Mesenchymal stem cell (in vitro differentiated cells and primary cell): ENCODE measurements around the gene ACSF3.

Experiments
- DNase-seq: peaks from one replicate; pipeline ENCODE4 v3.0.0-alpha.2; 2013
- H2AFZ ChIP-seq: one replicate; pipeline ENCODE4 v1.6.1; 2013; ENCODE audit warnings: low read depth, mild to moderate bottlenecking, control low read depth, inconsistent platforms, low read length, moderate library complexity
- H2AK5ac ChIP-seq: 2 replicates; pipeline ENCODE4 v1.6.1; 2013; ENCODE audit warnings: low read length, moderate library complexity, mild to moderate bottlenecking, inconsistent platforms; ENCODE audit not compliant: severe bottlenecking
- H2BK120ac ChIP-seq: one replicate; pipeline ENCODE4 v1.6.1; 2013; ENCODE audit warnings: low read depth, mild to moderate bottlenecking, inconsistent platforms, low read length, moderate library complexity
- H2BK12ac ChIP-seq, 2 experiments: one replicate each; pipeline ENCODE4 v1.6.1; 2013; ENCODE audit warnings: inconsistent platforms in 2 of 2, low read length in 2 of 2, mild to moderate bottlenecking in 2 of 2, moderate library complexity in 2 of 2, control low read depth in 1 of 2
- H2BK15ac ChIP-seq: one replicate; pipeline ENCODE4 v1.6.1; 2013; ENCODE audit warnings: mild to moderate bottlenecking, low read depth, inconsistent platforms; ENCODE audit not compliant: poor library complexity, severe bottlenecking
- H2BK5ac ChIP-seq: 2 replicates; pipeline ENCODE4 v1.6.1; 2013; ENCODE audit warnings: low read depth, mild to moderate bottlenecking, low read length, control low read depth, inconsistent platforms; ENCODE audit not compliant: poor library complexity, severe bottlenecking
- H3K14ac ChIP-seq, 2 experiments: one replicate each; pipeline ENCODE4 v1.6.1; 2013; ENCODE audit warnings: inconsistent platforms in 2 of 2, low read length in 2 of 2, control low read depth in 1 of 2, mild to moderate bottlenecking in 1 of 2, moderate library complexity in 1 of 2
- H3K18ac ChIP-seq, 2 experiments: one replicate each; pipeline ENCODE4 v1.6.1; 2013; ENCODE audit warnings: inconsistent platforms in 2 of 2, low read length in 2 of 2, control low read depth in 1 of 2, low read depth in 1 of 2, mild to moderate bottlenecking in 1 of 2
- H3K23ac ChIP-seq, 2 experiments: one replicate each; pipeline ENCODE4 v1.6.1; 2013; ENCODE audit warnings: inconsistent platforms in 2 of 2, low read length in 2 of 2, mild to moderate bottlenecking in 2 of 2, moderate library complexity in 2 of 2, control low read depth in 1 of 2
- H3K27ac ChIP-seq: 2 replicates; pipeline ENCODE4 v1.5.1; 2013; ENCODE audit warnings: mild to moderate bottlenecking, moderate library complexity, low read length, control low read depth, inconsistent platforms; ENCODE audit not compliant: poor library complexity, severe bottlenecking
- H3K27me3 ChIP-seq, 2 experiments: 2 replicates each; pipeline versions ENCODE4 v1.6.1 to v1.7.0; 2013; ENCODE audit warnings: low read length in 2 of 2, mild to moderate bottlenecking in 2 of 2, moderate library complexity in 2 of 2, control low read depth in 1 of 2, inconsistent platforms in 1 of 2; ENCODE audit not compliant: control insufficient read depth in 1 of 2, insufficient read depth in 1 of 2
- H3K36me3 ChIP-seq, 2 experiments: 2 replicates each; pipeline versions ENCODE4 v1.6.1 to v1.7.0; 2013; ENCODE audit warnings: low read length in 2 of 2, control low read depth in 1 of 2, inconsistent platforms in 1 of 2, low read depth in 1 of 2, mild to moderate bottlenecking in 1 of 2; ENCODE audit not compliant: insufficient read depth in 2 of 2, control insufficient read depth in 1 of 2
- H3K4ac ChIP-seq, 2 experiments: one replicate each; pipeline ENCODE4 v1.6.1; 2013; ENCODE audit warnings: inconsistent platforms in 2 of 2, low read length in 2 of 2, mild to moderate bottlenecking in 2 of 2, moderate library complexity in 2 of 2, control low read depth in 1 of 2, low read depth in 1 of 2
- H3K4me1 ChIP-seq: 2 replicates; pipeline ENCODE4 v1.6.1; 2013; ENCODE audit warnings: low read depth, low read length, control low read depth; ENCODE audit not compliant: control insufficient read depth, insufficient read depth
- H3K4me2 ChIP-seq: 2 replicates; pipeline ENCODE4 v1.6.1; 2013; ENCODE audit warnings: low read length, mild to moderate bottlenecking, inconsistent platforms; ENCODE audit not compliant: poor library complexity, severe bottlenecking
- H3K4me3 ChIP-seq, 2 experiments: 2 replicates each; pipeline versions ENCODE4 v1.5.1 to v1.7.0; 2013; ENCODE audit warnings: low read length in 2 of 2, mild to moderate bottlenecking in 2 of 2, control low read depth in 1 of 2, low read depth in 1 of 2; ENCODE audit not compliant: insufficient read depth in 1 of 2
- H3K79me1 ChIP-seq: replicated peaks from 2 replicates; pipeline ENCODE4 v1.6.1; 2013; ENCODE audit warnings: mild to moderate bottlenecking, control low read depth, low read length, inconsistent platforms; ENCODE audit not compliant: poor library complexity, severe bottlenecking
- H3K9ac ChIP-seq: 2 replicates; pipeline ENCODE4 v1.7.0; 2013; ENCODE audit warnings: mild to moderate bottlenecking, low read length, moderate library complexity
- H3K9me3 ChIP-seq: 2 replicates; pipeline ENCODE4 v1.7.0; 2013; ENCODE audit warnings: mild to moderate bottlenecking, low read length; ENCODE audit not compliant: control insufficient read depth
- H4K8ac ChIP-seq: one replicate; pipeline ENCODE4 v1.6.1; 2013; ENCODE audit warnings: inconsistent platforms, mild to moderate bottlenecking, low read length, moderate library complexity
- H4K91ac ChIP-seq: one replicate; pipeline ENCODE4 v1.6.1; 2013; ENCODE audit warnings: mild to moderate bottlenecking, low read length, inconsistent platforms
- WGBS: methylation state at CpG from one replicate; pipeline ENCODE4 v1.1.7; 2013; ENCODE audit warnings: mixed read lengths; 5-methylcytosine and 5-hydroxymethylcytosine counted together

Gene ACSF3

GRCh38 chr16:89064606-89065457 is 28.8 kb upstream of the ACSF3 start:
- Histone ChIP-seq H3K4me2 (no peak overlapping the region), H3K79me1 (no peaks in the 10 kb centered on the region), H3K9ac (no peak overlapping the region), H3K27me3 (peaks cover 14 to 78% of the 10 kb centered on the region in 2 experiments), H3K14ac (no peak overlapping the region), H2BK15ac (no peak overlapping the region), H3K4me3 (no peak overlapping the region), H3K18ac (no peak overlapping the region), H3K4me1 (peaks cover 1% of the 10 kb centered on the region), H2BK12ac (no peak overlapping the region), H3K27ac (no peak overlapping the region), H3K23ac (no peak overlapping the region), H2AFZ (no peak overlapping the region), H3K4ac (no peak overlapping the region), H3K9me3 (no peaks in the 10 kb centered on the region), H4K8ac (no peak overlapping the region), H4K91ac (no peak overlapping the region), H2BK5ac (no peak overlapping the region), H2AK5ac (no peak overlapping the region), H3K36me3 (no peaks in the 10 kb centered on the region), H2BK120ac (no peak overlapping the region)
- no peak for DNase-seq
- 86% methylated on average over 29 of the region's 32 CpGs for WGBS

GRCh38 chr16:89065458-89065822 is 28.2 kb upstream of the ACSF3 start:
- H3K18ac ChIP-seq, result no peak overlapping the region
- H3K9me3 ChIP-seq, result no peaks in the 10 kb centered on the region
- no peak overlapping the region for H3K4ac ChIP-seq
- no peak overlapping the region for H3K27ac ChIP-seq
- no peak overlapping the region for H2BK120ac ChIP-seq
- H3K27me3 ChIP-seq, result peaks cover 14 to 78% of the 10 kb centered on the region in 2 experiments
- no peak overlapping the region for H4K8ac ChIP-seq
- H2AFZ ChIP-seq, result no peak overlapping the region
- no peak overlapping the region for H2AK5ac ChIP-seq
- no peak overlapping the region for H3K4me2 ChIP-seq
- DNase-seq, result no peak
- peaks cover 1% of the 10 kb centered on the region for H3K4me1 ChIP-seq
- no peak overlapping the region for H3K14ac ChIP-seq
- H4K91ac ChIP-seq, result no peak overlapping the region
- no peaks in the 10 kb centered on the region for H3K36me3 ChIP-seq
- H3K79me1 ChIP-seq, result no peaks in the 10 kb centered on the region
- H3K9ac ChIP-seq, result no peak overlapping the region
- no peak overlapping the region for H2BK5ac ChIP-seq
- no peak overlapping the region for H3K23ac ChIP-seq
- WGBS, result 92% methylated on average over 11 of the region's 11 CpGs
- H2BK12ac ChIP-seq, result no peak overlapping the region
- H2BK15ac ChIP-seq, result no peak overlapping the region
- H3K4me3 ChIP-seq, result no peak overlapping the region

GRCh38 chr16:89066721-89067120 is 26.9 kb upstream of the ACSF3 start:
- H4K8ac ChIP-seq, result no peak overlapping the region
- H3K9ac ChIP-seq, result no peak overlapping the region
- no peak overlapping the region for H2AFZ ChIP-seq
- H4K91ac ChIP-seq, result no peak overlapping the region
- H3K4me2 ChIP-seq, result no peak overlapping the region
- H3K14ac ChIP-seq, result no peak overlapping the region
- no peak overlapping the region for H2AK5ac ChIP-seq
- no peak overlapping the region for H2BK5ac ChIP-seq
- H3K4me3 ChIP-seq, result no peak overlapping the region
- H2BK15ac ChIP-seq, result no peak overlapping the region
- no peaks in the 10 kb centered on the region for H3K79me1 ChIP-seq
- H2BK12ac ChIP-seq, result no peak overlapping the region
- peaks cover 3 to 73% of the 10 kb centered on the region in 2 experiments for H3K27me3 ChIP-seq
- no peak overlapping the region for H3K18ac ChIP-seq
- peaks cover 1% of the 10 kb centered on the region for H3K4me1 ChIP-seq
- no peak overlapping the region for H3K23ac ChIP-seq
- no peak overlapping the region for H2BK120ac ChIP-seq
- 88% methylated on average over 21 of the region's 21 CpGs for WGBS
- no peaks in the 10 kb centered on the region for H3K9me3 ChIP-seq
- H3K27ac ChIP-seq, result no peak overlapping the region
- no peaks in the 10 kb centered on the region for H3K36me3 ChIP-seq
- no peak overlapping the region for H3K4ac ChIP-seq
- no peak for DNase-seq

GRCh38 chr16:89067677-89068443 is 25.8 kb upstream of the ACSF3 start:
- Histone ChIP-seq H3K27me3 (peaks cover 0 to 78% of the 10 kb centered on the region in 2 experiments), H3K36me3 (no peaks in the 10 kb centered on the region), H3K4me2 (no peak overlapping the region), H3K23ac (no peak overlapping the region), H2BK15ac (no peak overlapping the region), H2BK5ac (no peak overlapping the region), H4K8ac (no peak overlapping the region), H3K9ac (no peak overlapping the region), H2BK12ac (no peak overlapping the region), H2AFZ (no peak overlapping the region), H3K18ac (no peak overlapping the region), H3K27ac (no peak overlapping the region), H3K79me1 (no peaks in the 10 kb centered on the region), H3K4ac (no peak overlapping the region), H2BK120ac (no peak overlapping the region), H3K14ac (no peak overlapping the region), H3K4me3 (no peak overlapping the region), H3K4me1 (peaks cover 1% of the 10 kb centered on the region), H3K9me3 (no peaks in the 10 kb centered on the region), H4K91ac (no peak overlapping the region), H2AK5ac (no peak overlapping the region)
- 81% methylated on average over 13 of the region's 16 CpGs for WGBS
- DNase-seq, result no peak
